Calu3 (cell line): ENCODE results near the gene MSL1. TPM values are rescaled to one million over a fixed set of nuclear protein-coding genes. Genes with fewer than 3 reads are reported as not detected.

Experiments
- BruUV-seq: library from RNA; stranded (reverse); fragments of 400-500 nt; replicated peaks from 2 replicates; lab custom pipeline; 2021; lab: Mats Ljungman, UMichigan
- CTCF ChIA-PET: fragments of 300-600 bp; sonication (Branson Sonifier 250); formaldehyde crosslinking; loops from one replicate; lab custom pipeline; 2022; ENCODE audit warnings: antibody characterized with exemption; lab: Charles Lee
- DNase-seq: peaks from one replicate; pipeline ENCODE4 v3.0.0; 2022
- H3K27ac Mint-ChIP-seq: one replicate; pipeline ENCODE4 v1.8.0; 2022; ENCODE audit warnings: mixed read lengths; ENCODE audit not compliant: unreplicated experiment
- H3K27me3 Mint-ChIP-seq: one replicate; pipeline ENCODE4 v1.8.0; 2022; ENCODE audit warnings: mixed read lengths; ENCODE audit not compliant: unreplicated experiment
- H3K36me3 Mint-ChIP-seq: one replicate; pipeline ENCODE4 v1.8.0; 2022; ENCODE audit warnings: mild to moderate bottlenecking, moderate library complexity, mixed read lengths; ENCODE audit not compliant: insufficient read depth, unreplicated experiment
- H3K4me1 Mint-ChIP-seq: one replicate; pipeline ENCODE4 v1.8.0; 2022; ENCODE audit warnings: mild to moderate bottlenecking, low read depth, mixed read lengths; ENCODE audit not compliant: unreplicated experiment
- H3K4me3 Mint-ChIP-seq: one replicate; pipeline ENCODE4 v1.8.0; 2022; ENCODE audit warnings: mild to moderate bottlenecking, low read depth, moderate library complexity, mixed read lengths; ENCODE audit not compliant: unreplicated experiment
- H3K9me3 Mint-ChIP-seq: one replicate; pipeline ENCODE4 v1.8.0; 2022; ENCODE audit warnings: low read depth, mixed read lengths; ENCODE audit not compliant: unreplicated experiment
- intact Hi-C: fragments of 100-400 bp; cut with micrococcal nuclease; formaldehyde crosslinking; loops from one replicate; pipeline ENCODE4 v1.10.0; 2022; ENCODE audit not compliant: unreplicated experiment
- total RNA-seq: library from RNA; stranded (reverse); gene quantifications from 2 replicates; pipeline ENCODE4 v1.2.3, GENCODE V29; 2022
- TF ChIP-seq, protein P1 (sequence below): fragments of 200-600 bp; IDR thresholded peaks from one replicate; pipeline ENCODE4 v1.8.0; 2022; ENCODE audit warnings: antibody characterized with exemption; ENCODE audit not compliant: unreplicated experiment

MSL1 gene
- total RNA-seq, 1 experiment from 2014 or later, result 505 TPM

DNA sequence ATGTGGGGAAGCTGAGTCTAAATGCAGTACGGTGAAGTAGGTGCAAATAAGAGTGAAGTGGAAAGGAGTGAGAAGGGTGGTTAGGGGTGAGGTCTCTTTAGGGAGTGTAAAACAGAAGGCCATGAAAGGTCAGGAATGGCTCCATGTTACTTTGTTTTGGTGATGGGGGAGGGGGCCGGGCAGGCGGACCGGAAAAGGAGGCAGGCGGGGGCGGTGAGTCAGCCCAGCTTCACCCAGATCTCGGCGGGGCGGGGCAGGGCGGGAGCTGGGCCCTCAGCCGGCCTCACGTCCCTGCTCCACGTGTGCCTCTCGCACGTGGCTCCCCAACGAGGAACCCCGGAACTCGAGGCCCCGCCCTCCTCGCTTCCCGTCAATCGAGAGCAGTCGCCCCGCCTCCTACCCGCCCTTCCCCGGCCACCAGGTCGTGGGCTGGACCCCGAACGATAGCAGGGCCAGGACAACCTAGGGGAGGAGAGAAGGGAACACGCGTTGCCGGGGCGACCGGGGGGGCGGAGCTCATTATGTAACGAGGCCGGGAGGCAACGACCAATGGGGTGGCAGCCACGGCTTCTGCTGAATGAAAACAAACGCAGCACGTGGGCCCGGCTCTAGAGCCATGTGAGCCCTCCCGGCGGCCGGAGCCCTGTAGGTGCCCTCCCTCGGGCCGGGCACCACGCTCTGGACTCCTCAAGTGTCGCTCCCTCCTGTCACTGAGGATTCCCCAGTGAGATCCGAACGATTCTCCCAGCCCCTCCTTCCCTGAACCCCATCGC is 22.7 kb upstream of the MSL1 start:
- CTCF ChIA-PET, result interaction anchor here (0.5 to 16.6 kb wide), 67 partner anchors 9 to 1532 kb away, joined by 3 to 1006 read pairs (median 4); partner anchors contain the start of genes CASC3, CDC6, CSF3 and ERBB2
- Mint-ChIP-seq H3K27me3 (no peaks in the 10 kb centered on the region), H3K27ac (peak overlapping the region; percentile 85), H3K36me3 (peaks cover 79% of the 10 kb centered on the region), H3K4me1 (peaks cover 73% of the 10 kb centered on the region), H3K9me3 (no peaks in the 10 kb centered on the region), H3K4me3 (peak overlapping the region; percentile 80)
- intact Hi-C loops, result loop anchor here (1.0 to 5.0 kb wide), 3 partner anchors 119 to 482 kb away; partner anchors contain the start of gene PSMD3
- DNase-seq, result peak; percentile 100
- TF ChIP-seq, protein P1, sequence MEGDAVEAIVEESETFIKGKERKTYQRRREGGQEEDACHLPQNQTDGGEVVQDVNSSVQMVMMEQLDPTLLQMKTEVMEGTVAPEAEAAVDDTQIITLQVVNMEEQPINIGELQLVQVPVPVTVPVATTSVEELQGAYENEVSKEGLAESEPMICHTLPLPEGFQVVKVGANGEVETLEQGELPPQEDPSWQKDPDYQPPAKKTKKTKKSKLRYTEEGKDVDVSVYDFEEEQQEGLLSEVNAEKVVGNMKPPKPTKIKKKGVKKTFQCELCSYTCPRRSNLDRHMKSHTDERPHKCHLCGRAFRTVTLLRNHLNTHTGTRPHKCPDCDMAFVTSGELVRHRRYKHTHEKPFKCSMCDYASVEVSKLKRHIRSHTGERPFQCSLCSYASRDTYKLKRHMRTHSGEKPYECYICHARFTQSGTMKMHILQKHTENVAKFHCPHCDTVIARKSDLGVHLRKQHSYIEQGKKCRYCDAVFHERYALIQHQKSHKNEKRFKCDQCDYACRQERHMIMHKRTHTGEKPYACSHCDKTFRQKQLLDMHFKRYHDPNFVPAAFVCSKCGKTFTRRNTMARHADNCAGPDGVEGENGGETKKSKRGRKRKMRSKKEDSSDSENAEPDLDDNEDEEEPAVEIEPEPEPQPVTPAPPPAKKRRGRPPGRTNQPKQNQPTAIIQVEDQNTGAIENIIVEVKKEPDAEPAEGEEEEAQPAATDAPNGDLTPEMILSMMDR, result no peak
- BruUV-seq, result no TSS peak

DNA sequence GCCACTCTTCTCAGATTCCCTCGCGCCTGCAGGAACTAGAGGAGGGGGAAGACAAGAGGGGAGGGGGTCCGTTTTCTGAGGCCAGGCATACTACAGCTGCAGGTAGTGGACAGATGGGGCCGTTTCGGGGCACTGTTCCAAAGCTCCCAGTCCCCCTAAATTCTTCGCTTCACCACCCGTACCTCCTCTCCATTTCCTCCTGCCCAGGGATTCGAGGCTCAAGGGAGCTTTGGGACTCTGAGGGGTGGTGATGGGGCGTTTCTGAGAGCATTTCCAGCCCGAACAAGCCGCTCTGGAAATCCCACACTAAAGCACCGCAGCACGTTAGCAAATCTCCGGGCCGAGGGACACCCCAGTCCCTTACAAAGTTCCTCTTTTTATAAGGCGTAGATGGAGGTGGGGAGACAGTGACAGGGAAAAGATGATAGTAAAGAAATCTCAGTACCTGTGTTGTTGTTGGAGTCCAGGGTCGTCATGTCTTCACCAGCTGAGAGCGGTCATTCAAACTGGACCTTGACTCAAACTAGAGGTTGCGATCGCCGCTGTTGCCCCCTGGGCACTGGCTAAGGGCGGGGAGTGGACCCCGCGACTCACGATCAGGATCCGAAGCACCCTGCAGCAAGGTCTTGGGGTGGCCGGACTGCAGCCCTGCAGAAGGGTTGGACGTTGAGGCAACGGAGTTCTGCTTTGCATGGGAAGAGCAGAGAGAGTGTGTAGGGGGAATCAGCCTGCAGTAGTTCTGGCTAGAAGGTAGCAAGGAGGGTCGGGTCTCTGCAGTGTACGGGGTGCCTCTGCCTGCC is 22.0 kb upstream of the MSL1 start:
- BruUV-seq, result TSS peak; percentile 88
- H3K27me3 Mint-ChIP-seq, result no peaks in the 10 kb centered on the region
- intact Hi-C loops, result loop anchor here (1.0 to 5.0 kb wide), 3 partner anchors 120 to 483 kb away; partner anchors contain the start of gene PSMD3
- H3K4me1 Mint-ChIP-seq, result peaks cover 80% of the 10 kb centered on the region
- H3K9me3 Mint-ChIP-seq, result no peaks in the 10 kb centered on the region
- peak overlapping the region; percentile 80 for H3K4me3 Mint-ChIP-seq
- CTCF ChIA-PET, result interaction anchor here (0.5 to 16.6 kb wide), 103 partner anchors 10 to 1502 kb away, joined by 3 to 1006 read pairs (median 5); partner anchors contain the start of genes CASC3, CDC6, CSF3 and IKZF3
- DNase-seq, result peak; percentile 66
- H3K36me3 Mint-ChIP-seq, result peaks cover 71% of the 10 kb centered on the region
- TF ChIP-seq, protein P1, result no peak
- H3K27ac Mint-ChIP-seq, result peak overlapping the region; percentile 85

DNA sequence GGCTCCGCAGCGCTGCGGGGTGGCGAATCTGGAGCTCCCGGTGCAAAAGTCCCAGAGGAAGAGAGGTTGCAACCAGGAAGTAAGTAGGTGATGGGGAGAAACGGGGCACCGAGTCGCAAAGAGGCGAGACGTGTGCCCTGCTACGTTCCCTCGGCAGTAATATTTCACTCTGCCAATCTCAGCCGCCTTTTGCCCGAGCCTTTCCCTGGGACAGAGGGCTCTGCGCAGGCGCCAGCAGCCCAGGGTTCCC is 21.4 kb upstream of the MSL1 start, which contains the start of gene NR1D1:
TSS of gene NR1D1 (minus strand) at position 171 of the 250 bp plus-strand sequence. CDS start 495 bp downstream, outside the sequence.
- DNase-seq, result no peak
- H3K4me1 Mint-ChIP-seq, result peaks cover 86% of the 10 kb centered on the region
- intact Hi-C loops, result no loop called here
- no peaks in the 10 kb centered on the region for H3K27me3 Mint-ChIP-seq
- peak within 1 kb of the TSS; percentile 80 for H3K4me3 Mint-ChIP-seq
- TF ChIP-seq, protein P1, result no peak
- H3K36me3 Mint-ChIP-seq, result peaks cover 66% of the 10 kb centered on the region
- CTCF ChIA-PET, result interaction anchor here (0.5 to 16.6 kb wide), 102 partner anchors 11 to 1502 kb away, joined by 3 to 1006 read pairs (median 4); partner anchors contain the start of genes CASC3, CDC6, CSF3 and LRRC3C
- peak within 1 kb of the TSS; percentile 85 for H3K27ac Mint-ChIP-seq
- no peaks in the 10 kb centered on the region for H3K9me3 Mint-ChIP-seq
- BruUV-seq, result no TSS peak
